ENCODE data around the gene METTL17. TPM values are rescaled to one million over a fixed set of nuclear protein-coding genes. Genes with fewer than 3 reads are reported as not detected.

The METTL17 gene
- total RNA-seq, 1 experiment from 2014 or later: 95.4 TPM

DNA sequence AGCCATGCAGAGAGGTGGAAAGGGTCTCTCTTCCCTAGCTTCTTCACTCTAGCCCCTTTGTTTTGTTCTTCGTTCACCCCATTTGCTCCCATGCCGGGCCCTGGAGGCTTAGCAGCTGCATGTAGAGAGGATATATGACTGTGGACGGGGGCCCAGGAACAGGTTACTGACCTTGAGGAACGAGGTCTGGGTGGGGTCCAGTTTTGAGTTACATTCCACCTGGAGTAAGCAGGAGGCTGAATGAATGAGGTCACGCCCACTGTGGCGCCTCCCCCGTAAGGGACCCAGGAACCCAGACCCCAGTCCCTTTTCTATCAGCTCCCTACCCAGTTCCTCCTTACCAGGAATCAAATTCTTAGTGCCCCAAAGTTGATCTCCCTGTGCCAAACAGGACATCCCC lies 28.5 kb downstream of the METTL17 start:
- no peak for DNase-seq (ENCODE audit: low spot score)
- Histone ChIP-seq H3K4me3 (ENCODE audit: low read depth, low read length, poor library complexity, severe bottlenecking) (no peak overlapping the region), H3K4me1 (ENCODE audit: insufficient read depth, low read length, poor library complexity, severe bottlenecking) (no peaks in the 10 kb centered on the region), H3K27me3 (replicated peaks; ENCODE audit: insufficient read depth, low read depth, low read length, poor library complexity) (no peaks in the 10 kb centered on the region), H3K36me3 (ENCODE audit: insufficient read depth, low read length, poor library complexity, severe bottlenecking) (no peaks in the 10 kb centered on the region), H3K27ac (ENCODE audit: low read depth, low read length, poor library complexity, severe bottlenecking) (no peak overlapping the region), H3K9me3 (ENCODE audit: low read depth, low read length, poor library complexity, severe bottlenecking) (no peaks in the 10 kb centered on the region)
- intact Hi-C loops (cut with micrococcal nuclease; ENCODE audit: unreplicated experiment): loop anchor here (10.0 kb wide), 1 partner anchor 177 kb away; no protein-coding TSS in a partner anchor
- BruUV-seq (replicated peaks): no TSS peak
- no peak for TF ChIP-seq EZH2 (IDR thresholded peaks at IDR 0.05; ENCODE audit: borderline replicate concordance, low read depth, low read length, poor library complexity, severe bottlenecking)
- TF ChIP-seq, protein P1, sequence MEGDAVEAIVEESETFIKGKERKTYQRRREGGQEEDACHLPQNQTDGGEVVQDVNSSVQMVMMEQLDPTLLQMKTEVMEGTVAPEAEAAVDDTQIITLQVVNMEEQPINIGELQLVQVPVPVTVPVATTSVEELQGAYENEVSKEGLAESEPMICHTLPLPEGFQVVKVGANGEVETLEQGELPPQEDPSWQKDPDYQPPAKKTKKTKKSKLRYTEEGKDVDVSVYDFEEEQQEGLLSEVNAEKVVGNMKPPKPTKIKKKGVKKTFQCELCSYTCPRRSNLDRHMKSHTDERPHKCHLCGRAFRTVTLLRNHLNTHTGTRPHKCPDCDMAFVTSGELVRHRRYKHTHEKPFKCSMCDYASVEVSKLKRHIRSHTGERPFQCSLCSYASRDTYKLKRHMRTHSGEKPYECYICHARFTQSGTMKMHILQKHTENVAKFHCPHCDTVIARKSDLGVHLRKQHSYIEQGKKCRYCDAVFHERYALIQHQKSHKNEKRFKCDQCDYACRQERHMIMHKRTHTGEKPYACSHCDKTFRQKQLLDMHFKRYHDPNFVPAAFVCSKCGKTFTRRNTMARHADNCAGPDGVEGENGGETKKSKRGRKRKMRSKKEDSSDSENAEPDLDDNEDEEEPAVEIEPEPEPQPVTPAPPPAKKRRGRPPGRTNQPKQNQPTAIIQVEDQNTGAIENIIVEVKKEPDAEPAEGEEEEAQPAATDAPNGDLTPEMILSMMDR (conservative IDR thresholded peaks at IDR 0.05; ENCODE audit: low read depth, low read length): no peak
- POLR2A ChIA-PET (ENCODE audit: low non-redundant PET): no interaction called here
- CTCF ChIA-PET: no interaction called here

DNA sequence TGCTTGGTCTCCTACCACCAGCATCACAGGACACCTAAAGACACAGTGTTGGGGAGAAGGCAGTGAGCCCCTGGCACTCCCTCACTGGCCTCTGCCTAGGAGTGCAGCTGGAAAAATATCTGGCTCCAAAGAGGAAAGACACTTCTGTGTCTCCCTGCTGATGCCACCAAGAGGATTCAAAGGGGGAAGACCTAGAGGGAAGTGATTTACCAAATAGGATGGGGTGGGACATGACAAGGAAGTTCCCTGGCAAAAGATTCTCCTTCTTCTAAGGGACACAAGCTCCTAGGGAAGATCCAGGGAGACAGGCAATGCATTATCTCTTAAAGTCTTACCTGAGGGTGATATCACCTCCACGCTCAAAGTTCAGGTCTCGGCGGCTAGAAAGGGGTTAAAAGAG lies 29.0 kb downstream of the METTL17 start:
- CTCF ChIA-PET: no interaction called here
- POLR2A ChIA-PET (ENCODE audit: low non-redundant PET): no interaction called here
- BruUV-seq (replicated peaks): no TSS peak
- Histone ChIP-seq H3K27me3 (replicated peaks; ENCODE audit: insufficient read depth, low read depth, low read length, poor library complexity) (no peaks in the 10 kb centered on the region), H3K4me1 (ENCODE audit: insufficient read depth, low read length, poor library complexity, severe bottlenecking) (no peaks in the 10 kb centered on the region), H3K9me3 (ENCODE audit: low read depth, low read length, poor library complexity, severe bottlenecking) (no peaks in the 10 kb centered on the region), H3K36me3 (ENCODE audit: insufficient read depth, low read length, poor library complexity, severe bottlenecking) (no peaks in the 10 kb centered on the region), H3K27ac (ENCODE audit: low read depth, low read length, poor library complexity, severe bottlenecking) (no peak overlapping the region), H3K4me3 (ENCODE audit: low read depth, low read length, poor library complexity, severe bottlenecking) (no peak overlapping the region)
- intact Hi-C loops (cut with micrococcal nuclease; ENCODE audit: unreplicated experiment): loop anchor here (10.0 kb wide), 1 partner anchor 176 kb away; no protein-coding TSS in a partner anchor
- DNase-seq (ENCODE audit: low spot score): no peak
- TF ChIP-seq EZH2 (IDR thresholded peaks at IDR 0.05; ENCODE audit: borderline replicate concordance, low read depth, low read length, poor library complexity, severe bottlenecking): no peak
- TF ChIP-seq, protein P1 (conservative IDR thresholded peaks at IDR 0.05; ENCODE audit: low read depth, low read length): no peak

DNA sequence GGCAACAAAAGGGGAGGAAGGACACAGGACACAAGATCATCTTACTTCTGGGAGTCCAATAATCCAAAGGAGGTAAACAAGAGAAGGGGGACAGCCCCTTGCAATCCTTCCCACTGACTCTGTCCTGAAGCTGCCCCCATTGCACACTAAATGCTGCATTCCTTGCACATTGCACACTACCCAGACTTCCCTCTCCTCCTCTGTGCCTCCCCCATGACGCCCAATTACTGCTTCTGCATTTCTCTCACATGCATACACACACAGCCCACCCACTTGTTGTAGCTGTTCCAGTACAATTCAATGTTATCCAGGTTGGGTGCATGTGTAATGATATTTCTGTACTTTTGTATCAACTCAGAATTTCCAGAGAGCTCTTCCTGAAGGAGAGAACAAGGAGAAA lies 29.6 kb downstream of the METTL17 start:
- intact Hi-C loops (cut with micrococcal nuclease; ENCODE audit: unreplicated experiment): loop anchor here (10.0 kb wide), 1 partner anchor 175 kb away; no protein-coding TSS in a partner anchor

More for the DNA sequence above, 29.6 kb downstream of the METTL17 start:
- no peak for DNase-seq (ENCODE audit: low spot score)
- Histone ChIP-seq H3K27ac (ENCODE audit: low read depth, low read length, poor library complexity, severe bottlenecking) (no peak overlapping the region), H3K4me3 (ENCODE audit: low read depth, low read length, poor library complexity, severe bottlenecking) (no peak overlapping the region), H3K27me3 (replicated peaks; ENCODE audit: insufficient read depth, low read depth, low read length, poor library complexity) (no peaks in the 10 kb centered on the region), H3K36me3 (ENCODE audit: insufficient read depth, low read length, poor library complexity, severe bottlenecking) (no peaks in the 10 kb centered on the region), H3K9me3 (ENCODE audit: low read depth, low read length, poor library complexity, severe bottlenecking) (no peaks in the 10 kb centered on the region), H3K4me1 (ENCODE audit: insufficient read depth, low read length, poor library complexity, severe bottlenecking) (peaks cover 5% of the 10 kb centered on the region)
- ChIA-PET CTCF (no interaction called here), POLR2A (ENCODE audit: low non-redundant PET) (no interaction called here)
- no peak for TF ChIP-seq EZH2 (IDR thresholded peaks at IDR 0.05; ENCODE audit: borderline replicate concordance, low read depth, low read length, poor library complexity, severe bottlenecking)
- TF ChIP-seq, protein P1 (conservative IDR thresholded peaks at IDR 0.05; ENCODE audit: low read depth, low read length): no peak
- BruUV-seq (replicated peaks): no TSS peak
